PC-9 (cell line): ENCODE results near the gene CELF4. TPM values are rescaled to one million over a fixed set of nuclear protein-coding genes. Genes with fewer than 3 reads are reported as not detected.
"Not testable (repeated sequence)": the region's sequence is repeated elsewhere in the genome, so short reads cannot be mapped to it uniquely, and the experiment has no call there.

Source experiments
- BruUV-seq: library from RNA; stranded (reverse); fragments of 400-500 nt; replicated peaks from 2 replicates; lab custom pipeline; 2021; lab: Mats Ljungman, UMichigan
- CTCF ChIA-PET: fragments of 300-600 bp; sonication (Branson Sonifier 250); formaldehyde crosslinking; loops from one replicate; lab custom pipeline; 2022; ENCODE audit warnings: antibody characterized with exemption; lab: Charles Lee
- POLR2A ChIA-PET: fragments of 300-600 bp; sonication (Branson Sonifier 250); formaldehyde crosslinking; loops from one replicate; lab custom pipeline; 2022; ENCODE audit warnings: antibody characterized with exemption; ENCODE audit not compliant: unreplicated experiment; lab: Charles Lee
- DNase-seq, 2 experiments: peaks; one replicate each; pipeline versions ENCODE4 v3.0.0 to v3.0.0-alpha.2; 2015 to 2022; ENCODE audit warnings: mixed read lengths in 1 of 2
- H2AFZ ChIP-seq: fragments of 200-600 bp; sonication (generic); 2 replicates; pipeline ENCODE4 v1.8.1; 2017; ENCODE audit warnings: antibody characterized with exemption
- H3F3A ChIP-seq: fragments of 200-600 bp; sonication (generic); 2 replicates; pipeline ENCODE4 v1.8.1; 2017; ENCODE audit warnings: antibody characterized with exemption, mild to moderate bottlenecking, low read depth; ENCODE audit not compliant: insufficient read depth
- H3K27ac ChIP-seq: fragments of 200-600 bp; sonication (generic); 2 replicates; pipeline ENCODE4 v1.6.1; 2016; ENCODE audit warnings: mixed run types
- H3K27me3 ChIP-seq: fragments of 200-600 bp; sonication (generic); 2 replicates; pipeline ENCODE4 v1.6.1; 2016; ENCODE audit warnings: low read depth, mixed run types; ENCODE audit not compliant: insufficient read depth
- H3K36me3 ChIP-seq: fragments of 200-600 bp; sonication (generic); 2 replicates; pipeline ENCODE4 v1.6.1; 2016; ENCODE audit warnings: low read depth, mixed run types
- H3K4me1 ChIP-seq: fragments of 200-600 bp; sonication (generic); replicated peaks from 2 replicates; pipeline ENCODE4 v1.6.1; 2016; ENCODE audit warnings: mixed run types; ENCODE audit not compliant: insufficient read depth
- H3K4me2 ChIP-seq: fragments of 200-600 bp; sonication (generic); 2 replicates; pipeline ENCODE4 v1.6.1; 2017; ENCODE audit warnings: mixed run types
- H3K4me3 ChIP-seq: fragments of 200-600 bp; sonication (generic); 2 replicates; pipeline ENCODE4 v1.6.1; 2016; ENCODE audit warnings: mixed run types
- H3K79me2 ChIP-seq: fragments of 200-600 bp; sonication (generic); 2 replicates; pipeline ENCODE4 v1.6.1; 2017; ENCODE audit warnings: low read depth, mixed run types
- H3K9me2 ChIP-seq: fragments of 200-600 bp; sonication (generic); 2 replicates; pipeline ENCODE4 v1.8.1; 2017; ENCODE audit warnings: mild to moderate bottlenecking; ENCODE audit not compliant: insufficient read depth
- H3K9me3 ChIP-seq: fragments of 200-600 bp; sonication (generic); 2 replicates; pipeline ENCODE4 v1.8.1; 2016; ENCODE audit warnings: low read depth; ENCODE audit not compliant: insufficient read depth
- H4K20me1 ChIP-seq: fragments of 200-600 bp; sonication (generic); 2 replicates; pipeline ENCODE4 v1.8.1; 2017; ENCODE audit not compliant: insufficient read depth
- CTCF ChIP-seq: fragments of 200-600 bp; sonication (generic); conservative IDR thresholded peaks from 2 replicates; pipeline ENCODE4 v1.6.1; 2017; ENCODE audit warnings: mixed run types, antibody characterized with exemption, mild to moderate bottlenecking, moderate library complexity
- EZH2 ChIP-seq: fragments of 200-600 bp; sonication (generic); IDR thresholded peaks from 2 replicates; pipeline ENCODE4 v1.8.0; 2017; ENCODE audit warnings: antibody characterized with exemption, low read depth
- intact Hi-C: fragments of 100-400 bp; cut with micrococcal nuclease; formaldehyde crosslinking; loops from one replicate; pipeline ENCODE4 v1.10.0; 2022; ENCODE audit not compliant: unreplicated experiment
- total RNA-seq: library from RNA; stranded (reverse); gene quantifications from 2 replicates; pipeline ENCODE4 v1.2.3, GENCODE V29; 2021

Gene CELF4
- total RNA-seq, 1 experiment from 2014 or later: 1.2 TPM

- Histone ChIP-seq H4K20me1 (no peaks in the 10 kb centered on the region), H3K4me1 (no peaks in the 10 kb centered on the region), H3K4me3 (no peak overlapping the region), H3K4me2 (no peak overlapping the region), H3K36me3 (no peaks in the 10 kb centered on the region), H3K9me2 (no peaks in the 10 kb centered on the region), H3K27ac (no peak overlapping the region), H3K79me2 (no peaks in the 10 kb centered on the region), H3F3A (no peaks in the 10 kb centered on the region), H3K27me3 (peaks cover 54% of the 10 kb centered on the region), H2AFZ (no peak overlapping the region), H3K9me3 (no peaks in the 10 kb centered on the region)
- TF ChIP-seq EZH2 (no peak), CTCF (no peak)
- BruUV-seq: no TSS peak
- ChIA-PET CTCF (no interaction called here), POLR2A (no interaction called here)
- intact Hi-C loops: no loop called here
- no peak for DNase-seq
Measured at GRCh38 chr18:37362158-37362890, 203.3 kb downstream of the CELF4 start.

GRCh38 chr18:37361335-37362157 is 204.1 kb downstream of the CELF4 start:
- Histone ChIP-seq H3K9me3 (no peaks in the 10 kb centered on the region), H3K4me3 (no peak overlapping the region), H3K9me2 (no peaks in the 10 kb centered on the region), H3K36me3 (no peaks in the 10 kb centered on the region), H3K4me1 (no peaks in the 10 kb centered on the region), H3K79me2 (no peaks in the 10 kb centered on the region), H3K4me2 (no peak overlapping the region), H2AFZ (no peak overlapping the region), H3K27ac (no peak overlapping the region), H4K20me1 (no peaks in the 10 kb centered on the region), H3K27me3 (peaks cover 46% of the 10 kb centered on the region), H3F3A (no peaks in the 10 kb centered on the region)
- ChIA-PET POLR2A (no interaction called here), CTCF (no interaction called here)
- intact Hi-C loops: no loop called here
- no TSS peak for BruUV-seq
- no peak for DNase-seq
- TF ChIP-seq CTCF (no peak), EZH2 (no peak)

- POLR2A ChIA-PET, intact Hi-C loops, H3K79me2 ChIP-seq, H3K4me2 ChIP-seq, H3K9me3 ChIP-seq, DNase-seq, H3F3A ChIP-seq, CTCF ChIA-PET, H3K4me3 ChIP-seq, H3K9me2 ChIP-seq, H3K36me3 ChIP-seq, BruUV-seq, H3K27ac ChIP-seq, H2AFZ ChIP-seq, H4K20me1 ChIP-seq, H3K4me1 ChIP-seq: not testable (repeated sequence)
- H3K27me3 ChIP-seq: peaks cover 19% of the 10 kb centered on the region
Measured at GRCh38 chr18:37358061-37358460, 207.5 kb downstream of the CELF4 start.
